HepG2 (cell line): ENCODE measurements around the gene WNT3A. TPM values are rescaled to one million over a fixed set of nuclear protein-coding genes. Genes with fewer than 3 reads are reported as not detected.

Experiments used
- ATF1 ChIP-seq: IDR thresholded peaks from 2 replicates; pipeline ENCODE4 v1.6.1; 2016; ENCODE audit warnings: mild to moderate bottlenecking, control low read depth
- NPAS2 ChIP-seq: sonication (generic); formaldehyde crosslinking; IDR thresholded peaks from 2 replicates; pipeline ENCODE4 v1.8.0; 2022; ENCODE audit warnings: mild to moderate bottlenecking, missing genetic modification reagents, borderline replicate concordance
- SOX6 ChIP-seq, 2 experiments: fragments of 450-650 bp in 1 of 2; sonication (generic) in 1 of 2; formaldehyde crosslinking in 1 of 2; IDR thresholded peaks; 2 replicates each; pipeline versions ENCODE4 v1.4.0 to v1.6.1; 2017 to 2020; ENCODE audit warnings: antibody characterized with exemption in 1 of 2, mild to moderate bottlenecking in 1 of 2, missing genetic modification reagents in 1 of 2
- SP2 ChIP-seq: sonication (generic); formaldehyde crosslinking; IDR thresholded peaks from 2 replicates; pipeline ENCODE4 v1.5.1; 2020; ENCODE audit warnings: mild to moderate bottlenecking, missing genetic modification reagents
- SRF ChIP-seq: IDR thresholded peaks from 2 replicates; pipeline ENCODE4 v1.6.1; 2011; ENCODE audit warnings: mild to moderate bottlenecking, low read depth, low read length, moderate library complexity
- TRIM22 ChIP-seq: fragments of 450-650 bp; IDR thresholded peaks from 2 replicates; pipeline ENCODE4 v1.6.1; 2017
- ZBTB20 ChIP-seq: sonication (generic); formaldehyde crosslinking; IDR thresholded peaks from 2 replicates; pipeline ENCODE4 v1.8.1; 2023; ENCODE audit warnings: missing genetic modification reagents, low read depth, mild to moderate bottlenecking, borderline replicate concordance
- ZIK1 ChIP-seq: sonication (generic); formaldehyde crosslinking; IDR thresholded peaks from 2 replicates; pipeline ENCODE4 v1.5.0; 2020; ENCODE audit warnings: mild to moderate bottlenecking, low read depth, missing genetic modification reagents, borderline replicate concordance
- ZNF430 ChIP-seq: sonication (generic); formaldehyde crosslinking; IDR thresholded peaks from 2 replicates; pipeline ENCODE4 v1.9.0; 2021; ENCODE audit warnings: mild to moderate bottlenecking, missing genetic modification reagents
- ZNF451 ChIP-seq: sonication (generic); formaldehyde crosslinking; IDR thresholded peaks from 2 replicates; pipeline ENCODE4 v1.5.0; 2020; ENCODE audit warnings: mild to moderate bottlenecking, missing genetic modification reagents
- ZNF607 ChIP-seq: sonication (generic); formaldehyde crosslinking; IDR thresholded peaks from 2 replicates; pipeline ENCODE4 v1.5.1; 2020; ENCODE audit warnings: missing genetic modification reagents, mild to moderate bottlenecking, borderline replicate concordance
- ZNF781 ChIP-seq: sonication (generic); formaldehyde crosslinking; IDR thresholded peaks from 2 replicates; pipeline ENCODE4 v1.5.1; 2020; ENCODE audit warnings: borderline replicate concordance, mild to moderate bottlenecking, missing genetic modification reagents; ENCODE audit errors: not compliant biosample characterization
- ZNF850 ChIP-seq: sonication (generic); formaldehyde crosslinking; conservative IDR thresholded peaks from 2 replicates; pipeline ENCODE4 v1.9.0; 2021; ENCODE audit warnings: mild to moderate bottlenecking, missing genetic modification reagents
- polyA plus RNA-seq, 8 experiments: library from polyadenylated mRNA; depleted of rRNA in 3 of 8; stranded (reverse) in 7 of 8; unstranded in 1 of 8; fragments of >200 nt; fragmentation: Illumina TruSeq in 4 of 8; extraction: Trizol in 4 of 8; gene quantifications; 2 replicates each; pipeline versions ENCODE4 v1.2.1 to v1.2.3, GENCODE V29; 2011 to 2016; ENCODE audit warnings: low read depth in 4 of 8, missing spikeins in 1 of 8, mixed read lengths in 1 of 8; ENCODE audit not compliant: insufficient read depth in 1 of 8
- total RNA-seq, 5 experiments: library from RNA; depleted of rRNA; stranded (reverse); fragments of >200 nt; fragmentation: Illumina TruSeq; extraction: Trizol; gene quantifications; 2 replicates each; pipeline ENCODE4 v1.2.3, GENCODE V29; 2016; ENCODE audit warnings: low read depth in 1 of 5
- TF ChIP-seq, protein P1 (sequence below): sonication (generic); formaldehyde crosslinking; IDR thresholded peaks from 2 replicates; pipeline ENCODE4 v1.5.1; 2020; ENCODE audit warnings: mild to moderate bottlenecking, missing genetic modification reagents, borderline replicate concordance
- TF ChIP-seq, protein P2 (sequence below): sonication (generic); formaldehyde crosslinking; IDR thresholded peaks from 2 replicates; pipeline ENCODE4 v1.8.0; 2022; ENCODE audit warnings: mild to moderate bottlenecking, missing genetic modification reagents, moderate library complexity
- TF ChIP-seq, protein P3 (sequence below): sonication (generic); formaldehyde crosslinking; IDR thresholded peaks from 2 replicates; pipeline ENCODE4 v1.4.0; 2020; ENCODE audit warnings: missing genetic modification reagents, borderline replicate concordance
- TF ChIP-seq, protein P4 (sequence below): IDR thresholded peaks from 2 replicates; pipeline ENCODE4 v1.6.1; 2016; ENCODE audit warnings: low read depth

The WNT3A gene
- total and polyA plus RNA-seq, 2 of the 13 experiments (the other 11 are each of a cell fraction or from before 2014, with no cell fraction given): not detected

GRCh38 chr1:228109073-228109961 is 102.5 kb downstream of the WNT3A start, which contains the start of gene MRPL55 (continued):
- TF ChIP-seq TRIM22 (no peak), ATF1 (CRISPR knock-in tag) (peak; percentile 99), ZNF781 (CRISPR knock-in tag) (no peak), ZNF850 (peak; percentile 93), NPAS2 (CRISPR knock-in tag) (no peak), SOX6 (IDR thresholded peaks at IDR 0.05) (no peak), SOX6 (CRISPR knock-in tag; IDR thresholded peaks at IDR 0.05) (peak; percentile 50), ZNF607 (peak; percentile 72; the same call in 1 of the 2 replicates), ZIK1 (CRISPR knock-in tag) (peak; percentile 92), SRF (peak; percentile 74; the same call in 1 of the 2 replicates), ZNF451 (peak; percentile 89; the same call in 1 of the 2 replicates), SP2 (CRISPR knock-in tag) (peak; percentile 63), ZBTB20 (CRISPR knock-in tag) (no peak), ZNF430 (CRISPR knock-in tag) (peak; percentile 84)
- TF ChIP-seq, protein P1, sequence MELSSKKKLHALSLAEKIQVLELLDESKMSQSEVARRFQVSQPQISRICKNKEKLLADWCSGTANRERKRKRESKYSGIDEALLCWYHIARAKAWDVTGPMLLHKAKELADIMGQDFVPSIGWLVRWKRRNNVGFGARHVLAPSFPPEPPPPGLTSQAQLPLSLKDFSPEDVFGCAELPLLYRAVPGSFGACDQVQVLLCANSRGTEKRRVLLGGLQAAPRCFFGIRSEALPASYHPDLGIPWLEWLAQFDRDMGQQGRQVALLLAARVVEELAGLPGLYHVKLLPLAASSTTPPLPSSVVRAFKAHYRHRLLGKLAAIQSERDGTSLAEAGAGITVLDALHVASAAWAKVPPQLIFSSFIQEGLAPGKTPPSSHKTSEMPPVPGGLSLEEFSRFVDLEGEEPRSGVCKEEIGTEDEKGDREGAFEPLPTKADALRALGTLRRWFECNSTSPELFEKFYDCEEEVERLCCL (CRISPR knock-in tag): 0 out of 2 replicates have a peak, but pooled peaks have one; percentile 65
- TF ChIP-seq, protein P2, sequence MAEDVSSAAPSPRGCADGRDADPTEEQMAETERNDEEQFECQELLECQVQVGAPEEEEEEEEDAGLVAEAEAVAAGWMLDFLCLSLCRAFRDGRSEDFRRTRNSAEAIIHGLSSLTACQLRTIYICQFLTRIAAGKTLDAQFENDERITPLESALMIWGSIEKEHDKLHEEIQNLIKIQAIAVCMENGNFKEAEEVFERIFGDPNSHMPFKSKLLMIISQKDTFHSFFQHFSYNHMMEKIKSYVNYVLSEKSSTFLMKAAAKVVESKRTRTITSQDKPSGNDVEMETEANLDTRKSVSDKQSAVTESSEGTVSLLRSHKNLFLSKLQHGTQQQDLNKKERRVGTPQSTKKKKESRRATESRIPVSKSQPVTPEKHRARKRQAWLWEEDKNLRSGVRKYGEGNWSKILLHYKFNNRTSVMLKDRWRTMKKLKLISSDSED (CRISPR knock-in tag): no peak
- TF ChIP-seq, protein P3, sequence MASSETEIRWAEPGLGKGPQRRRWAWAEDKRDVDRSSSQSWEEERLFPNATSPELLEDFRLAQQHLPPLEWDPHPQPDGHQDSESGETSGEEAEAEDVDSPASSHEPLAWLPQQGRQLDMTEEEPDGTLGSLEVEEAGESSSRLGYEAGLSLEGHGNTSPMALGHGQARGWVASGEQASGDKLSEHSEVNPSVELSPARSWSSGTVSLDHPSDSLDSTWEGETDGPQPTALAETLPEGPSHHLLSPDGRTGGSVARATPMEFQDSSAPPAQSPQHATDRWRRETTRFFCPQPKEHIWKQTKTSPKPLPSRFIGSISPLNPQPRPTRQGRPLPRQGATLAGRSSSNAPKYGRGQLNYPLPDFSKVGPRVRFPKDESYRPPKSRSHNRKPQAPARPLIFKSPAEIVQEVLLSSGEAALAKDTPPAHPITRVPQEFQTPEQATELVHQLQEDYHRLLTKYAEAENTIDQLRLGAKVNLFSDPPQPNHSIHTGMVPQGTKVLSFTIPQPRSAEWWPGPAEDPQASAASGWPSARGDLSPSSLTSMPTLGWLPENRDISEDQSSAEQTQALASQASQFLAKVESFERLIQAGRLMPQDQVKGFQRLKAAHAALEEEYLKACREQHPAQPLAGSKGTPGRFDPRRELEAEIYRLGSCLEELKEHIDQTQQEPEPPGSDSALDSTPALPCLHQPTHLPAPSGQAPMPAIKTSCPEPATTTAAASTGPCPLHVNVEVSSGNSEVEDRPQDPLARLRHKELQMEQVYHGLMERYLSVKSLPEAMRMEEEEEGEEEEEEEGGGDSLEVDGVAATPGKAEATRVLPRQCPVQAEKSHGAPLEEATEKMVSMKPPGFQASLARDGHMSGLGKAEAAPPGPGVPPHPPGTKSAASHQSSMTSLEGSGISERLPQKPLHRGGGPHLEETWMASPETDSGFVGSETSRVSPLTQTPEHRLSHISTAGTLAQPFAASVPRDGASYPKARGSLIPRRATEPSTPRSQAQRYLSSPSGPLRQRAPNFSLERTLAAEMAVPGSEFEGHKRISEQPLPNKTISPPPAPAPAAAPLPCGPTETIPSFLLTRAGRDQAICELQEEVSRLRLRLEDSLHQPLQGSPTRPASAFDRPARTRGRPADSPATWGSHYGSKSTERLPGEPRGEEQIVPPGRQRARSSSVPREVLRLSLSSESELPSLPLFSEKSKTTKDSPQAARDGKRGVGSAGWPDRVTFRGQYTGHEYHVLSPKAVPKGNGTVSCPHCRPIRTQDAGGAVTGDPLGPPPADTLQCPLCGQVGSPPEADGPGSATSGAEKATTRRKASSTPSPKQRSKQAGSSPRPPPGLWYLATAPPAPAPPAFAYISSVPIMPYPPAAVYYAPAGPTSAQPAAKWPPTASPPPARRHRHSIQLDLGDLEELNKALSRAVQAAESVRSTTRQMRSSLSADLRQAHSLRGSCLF (CRISPR knock-in tag): no peak
- TF ChIP-seq, protein P4, sequence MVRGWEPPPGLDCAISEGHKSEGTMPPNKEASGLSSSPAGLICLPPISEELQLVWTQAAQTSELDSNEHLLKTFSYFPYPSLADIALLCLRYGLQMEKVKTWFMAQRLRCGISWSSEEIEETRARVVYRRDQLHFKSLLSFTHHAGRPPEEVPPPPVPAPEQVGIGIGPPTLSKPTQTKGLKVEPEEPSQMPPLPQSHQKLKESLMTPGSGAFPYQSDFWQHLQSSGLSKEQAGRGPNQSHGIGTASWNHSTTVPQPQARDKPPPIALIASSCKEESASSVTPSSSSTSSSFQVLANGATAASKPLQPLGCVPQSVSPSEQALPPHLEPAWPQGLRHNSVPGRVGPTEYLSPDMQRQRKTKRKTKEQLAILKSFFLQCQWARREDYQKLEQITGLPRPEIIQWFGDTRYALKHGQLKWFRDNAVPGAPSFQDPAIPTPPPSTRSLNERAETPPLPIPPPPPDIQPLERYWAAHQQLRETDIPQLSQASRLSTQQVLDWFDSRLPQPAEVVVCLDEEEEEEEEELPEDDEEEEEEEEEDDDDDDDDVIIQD (CRISPR knock-in tag): peak; percentile 39; the same call in 1 of the 2 replicates
